GM19023 (cell line): ENCODE results near the gene MLST8.

Experiments
- ATAC-seq: cut with Tn5 transposase; IDR thresholded peaks from one replicate; pipeline ENCODE4 v1.9.1; 2021; ENCODE audit warnings: mild to moderate bottlenecking, moderate library complexity; ENCODE audit not compliant: unreplicated experiment

The MLST8 gene

GRCh38 chr16:2173366-2173765 is 31.9 kb upstream of the MLST8 start:
- ATAC-seq = no peak

- ATAC-seq = no peak
Measured at GRCh38 chr16:2173916-2174315, 31.3 kb upstream of the MLST8 start.

GRCh38 chr16:2174396-2175131 is 30.7 kb upstream of the MLST8 start:
- no peak for ATAC-seq

GRCh38 chr16:2175454-2175853 is 29.8 kb upstream of the MLST8 start:
- ATAC-seq = no peak

GRCh38 chr16:2176047-2176446 is 29.2 kb upstream of the MLST8 start:
- no peak for ATAC-seq

- no peak for ATAC-seq
Measured at GRCh38 chr16:2177101-2177500, 28.2 kb upstream of the MLST8 start.

- no peak for ATAC-seq
Measured at GRCh38 chr16:2177561-2177960, 27.7 kb upstream of the MLST8 start.

- ATAC-seq = no peak
Measured at GRCh38 chr16:2178321-2179106, 26.7 kb upstream of the MLST8 start.

- no peak for ATAC-seq
Measured at GRCh38 chr16:2179107-2179501, 26.1 kb upstream of the MLST8 start.

- ATAC-seq = no peak
Measured at GRCh38 chr16:2179576-2179975, 25.7 kb upstream of the MLST8 start.

GRCh38 chr16:2180461-2180860 is 24.8 kb upstream of the MLST8 start:
- no peak for ATAC-seq

GRCh38 chr16:2180962-2181923 is 24.0 kb upstream of the MLST8 start:
- no peak for ATAC-seq

- ATAC-seq = no peak
Measured at GRCh38 chr16:2181952-2182351, 23.3 kb upstream of the MLST8 start.

GRCh38 chr16:2183671-2184070 is 21.6 kb upstream of the MLST8 start:
- ATAC-seq = no peak

- ATAC-seq = no peak
Measured at GRCh38 chr16:2184346-2184745, 20.9 kb upstream of the MLST8 start.

- no peak for ATAC-seq
Measured at GRCh38 chr16:2184962-2185361, 20.3 kb upstream of the MLST8 start.

- ATAC-seq = no peak
Measured at GRCh38 chr16:2186064-2186463, 19.2 kb upstream of the MLST8 start.

- no peak for ATAC-seq
Measured at GRCh38 chr16:2186505-2186904, 18.7 kb upstream of the MLST8 start.

- ATAC-seq = no peak
Measured at GRCh38 chr16:2187212-2187611, 18.0 kb upstream of the MLST8 start.

- ATAC-seq = no peak
Measured at GRCh38 chr16:2188395-2188794, 16.9 kb upstream of the MLST8 start.

- ATAC-seq = no peak
Measured at GRCh38 chr16:2189252-2189893, 15.9 kb upstream of the MLST8 start.
